Hematopoietic multipotent progenitor cell treated with erythropoietin and hydrocortisone succinate and interleukin-3 and kit ligand, for 17 days (in vitro differentiated cells): ENCODE measurements around the gene LRRC40.

Experiments used
- DNase-seq: peaks from one replicate; pipeline ENCODE4 v3.0.0-alpha.2; 2015; ENCODE audit warnings: low spot score

The LRRC40 gene

DNA sequence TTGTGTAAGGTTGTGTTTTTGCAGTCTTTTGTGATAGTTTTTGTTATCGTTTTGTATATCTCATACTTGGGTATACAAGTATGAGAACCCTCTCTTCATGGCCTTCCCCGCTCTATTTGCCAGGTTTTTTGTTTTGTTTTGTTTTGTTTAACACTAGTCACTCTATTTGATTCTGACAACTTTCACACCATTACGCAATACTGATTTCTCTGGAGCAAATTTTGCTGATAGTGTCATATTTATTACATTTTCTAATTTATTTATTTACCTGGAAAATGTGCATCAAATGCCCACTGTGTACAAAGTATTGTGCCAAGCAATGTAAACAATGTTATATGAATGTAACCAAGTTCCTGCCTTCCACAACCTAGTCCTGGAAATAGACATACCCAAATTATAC is 90.1 kb downstream of the LRRC40 start:
- no peak for DNase-seq

DNA sequence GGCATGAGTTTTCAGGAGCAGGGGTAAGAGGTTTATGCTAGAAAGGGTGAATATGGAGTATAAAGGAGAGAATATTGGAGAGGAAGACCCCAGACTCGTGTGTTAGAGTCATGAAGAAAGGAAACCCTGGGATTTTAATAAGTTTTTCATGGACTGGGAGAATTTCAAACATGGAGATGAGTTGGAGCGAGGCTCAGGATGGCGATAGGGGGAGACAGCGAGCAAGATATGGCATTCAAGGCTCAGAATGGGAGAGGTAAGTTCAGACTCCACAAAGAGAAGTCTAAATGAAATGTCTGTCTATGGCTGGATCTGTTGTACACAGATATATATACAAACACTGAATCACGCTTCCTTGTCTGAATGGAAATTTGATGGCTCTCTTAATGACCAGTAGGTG is 92.5 kb downstream of the LRRC40 start:
- DNase-seq, result no peak

DNA sequence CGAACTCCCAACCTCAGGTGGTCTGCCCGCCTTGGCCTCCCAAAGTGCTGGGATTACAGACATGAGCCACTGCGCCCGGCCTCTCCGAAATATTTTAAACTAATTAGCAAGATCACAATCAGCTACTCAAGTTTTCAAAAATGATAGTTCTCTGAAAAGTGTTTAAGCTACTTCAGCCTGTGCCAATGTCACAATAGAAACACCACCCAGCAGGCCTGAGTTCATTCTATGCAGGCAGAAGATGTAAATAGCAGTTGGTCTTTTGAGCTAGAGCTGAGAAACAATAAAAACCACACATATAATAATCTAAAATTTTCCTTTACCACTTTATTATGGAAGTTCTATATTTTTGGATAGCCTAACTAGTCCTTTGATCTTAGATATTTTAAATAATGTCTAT is 96.1 kb downstream of the LRRC40 start:
- no peak for DNase-seq

DNA sequence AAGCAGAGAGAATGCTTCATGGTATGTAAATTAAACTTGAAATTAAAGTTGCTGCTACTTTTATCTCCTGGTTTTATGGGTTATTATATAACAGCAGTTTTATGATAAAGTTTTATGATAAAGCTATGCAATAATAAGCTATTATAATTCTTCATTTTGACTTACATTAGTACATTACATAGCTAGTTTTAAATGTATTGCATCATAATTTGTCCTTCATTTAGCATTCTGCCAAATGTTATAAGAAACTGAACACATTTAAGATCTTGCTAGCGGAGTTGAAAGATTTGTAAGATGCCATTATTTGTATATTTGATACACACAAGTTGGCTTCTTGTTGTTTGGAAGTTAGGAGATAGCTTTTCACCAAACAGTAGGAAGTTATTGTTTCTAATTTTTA is 101.6 kb downstream of the LRRC40 start:
- DNase-seq, result no peak

DNA sequence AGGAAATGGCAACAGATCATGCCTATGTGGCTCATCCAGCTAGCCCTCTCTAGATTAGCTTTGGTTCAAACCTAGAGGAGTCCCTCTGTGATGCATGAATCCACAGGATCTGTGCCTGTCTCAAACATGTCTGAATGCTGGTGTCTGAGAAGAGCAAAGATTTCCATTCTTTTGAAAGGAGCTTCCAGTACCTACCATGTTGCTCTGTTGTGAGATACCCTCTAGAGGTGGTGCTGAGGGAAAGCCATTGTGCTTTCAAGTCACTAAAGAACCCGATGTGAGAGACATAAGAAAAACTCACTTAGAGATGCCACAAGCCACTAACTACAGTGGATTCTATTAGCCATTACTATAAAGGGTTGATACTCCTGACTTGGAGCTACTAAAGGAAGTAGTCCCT is 103.6 kb downstream of the LRRC40 start:
- no peak for DNase-seq

DNA sequence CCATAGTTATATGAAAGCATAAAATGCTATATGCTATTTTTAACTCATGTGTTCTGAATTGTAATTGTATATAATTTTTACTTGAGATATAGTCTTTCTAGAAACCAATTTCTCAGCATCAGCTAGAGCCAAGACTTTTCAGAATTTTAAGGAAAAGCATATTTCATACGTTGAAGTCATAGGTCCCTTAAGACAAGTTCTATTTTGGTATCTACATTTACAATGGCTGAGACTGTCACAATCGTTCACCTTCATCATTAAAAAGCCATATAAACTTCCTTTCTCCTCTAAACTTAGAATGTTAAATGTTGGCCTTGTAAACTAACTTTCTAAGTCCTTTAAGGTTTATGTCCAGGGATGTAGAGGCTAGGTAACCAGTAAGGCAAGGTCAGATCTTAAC is 104.1 kb downstream of the LRRC40 start:
- DNase-seq, result no peak
